Keratinocyte (primary cell): Measurements from ENCODE around the gene KLRC1.

Experiments used
- CTCF ChIP-seq, 3 experiments: IDR thresholded peaks in 1 of 3; conservative IDR thresholded peaks in 1 of 3; optimal IDR thresholded peaks in 1 of 3; 2 replicates in 2 of 3; 3 replicates in 1 of 3; pipeline versions ENCODE3 to v1.5.1; 2011; ENCODE audit warnings: low read length in 3 of 3, mild to moderate bottlenecking in 3 of 3, moderate library complexity in 2 of 3, control low read depth in 1 of 3, inconsistent platforms in 1 of 3; ENCODE audit not compliant: insufficient read depth in 2 of 3; ENCODE audit errors: extremely low read depth in 1 of 3
- EZH2 ChIP-seq: IDR thresholded peaks from one replicate; pipeline ENCODE4 v1.6.1; 2012; ENCODE audit warnings: inconsistent platforms, mild to moderate bottlenecking, low read length, moderate library complexity

GRCh38 chr12:10400829-10401228 lies 52.3 kb downstream of the KLRC1 start:
- TF ChIP-seq EZH2 (no peak), CTCF (optimal IDR thresholded peaks at IDR 0.05 in 1 of 3, IDR thresholded peaks at IDR 0.05 in 1 of 3, conservative IDR thresholded peaks at IDR 0.05 in 1 of 3; ENCODE audit: extremely low read depth in 1 of 3, insufficient read depth in 2 of 3, low read length in 3 of 3) (no peak)
